KOPT-K1 (cell line): Measurements from ENCODE around the gene NAV2.

ENCODE experiments used
- H3K27ac ChIP-seq: fragments of 200-600 bp; sonication (generic); 2 replicates; pipeline ENCODE4 v1.5.1; 2016; ENCODE audit warnings: antibody characterized with exemption, mild to moderate bottlenecking, low read depth, low read length; ENCODE audit not compliant: poor library complexity, severe bottlenecking
- H3K36me3 ChIP-seq: fragments of 200-600 bp; sonication (generic); 2 replicates; pipeline ENCODE4 v1.5.1; 2017; ENCODE audit warnings: antibody characterized with exemption, mild to moderate bottlenecking, low read length, moderate library complexity; ENCODE audit not compliant: insufficient read depth
- H3K9me3 ChIP-seq: fragments of 200-600 bp; sonication (generic); 2 replicates; pipeline ENCODE4 v1.5.1; 2017; ENCODE audit warnings: antibody characterized with exemption, low read length, mild to moderate bottlenecking; ENCODE audit not compliant: insufficient read depth, poor library complexity, severe bottlenecking

The NAV2 gene

GRCh38 chr11:19788435-19788834 is 75.8 kb downstream of the NAV2 start:
- Histone ChIP-seq H3K36me3 (no peaks in the 10 kb centered on the region), H3K9me3 (no peaks in the 10 kb centered on the region), H3K27ac (no peak overlapping the region)

- no peaks in the 10 kb centered on the region for H3K36me3 ChIP-seq
- H3K27ac ChIP-seq, result no peak overlapping the region
- no peaks in the 10 kb centered on the region for H3K9me3 ChIP-seq
Observed at GRCh38 chr11:19789245-19789644, 76.6 kb downstream of the NAV2 start.

DNA sequence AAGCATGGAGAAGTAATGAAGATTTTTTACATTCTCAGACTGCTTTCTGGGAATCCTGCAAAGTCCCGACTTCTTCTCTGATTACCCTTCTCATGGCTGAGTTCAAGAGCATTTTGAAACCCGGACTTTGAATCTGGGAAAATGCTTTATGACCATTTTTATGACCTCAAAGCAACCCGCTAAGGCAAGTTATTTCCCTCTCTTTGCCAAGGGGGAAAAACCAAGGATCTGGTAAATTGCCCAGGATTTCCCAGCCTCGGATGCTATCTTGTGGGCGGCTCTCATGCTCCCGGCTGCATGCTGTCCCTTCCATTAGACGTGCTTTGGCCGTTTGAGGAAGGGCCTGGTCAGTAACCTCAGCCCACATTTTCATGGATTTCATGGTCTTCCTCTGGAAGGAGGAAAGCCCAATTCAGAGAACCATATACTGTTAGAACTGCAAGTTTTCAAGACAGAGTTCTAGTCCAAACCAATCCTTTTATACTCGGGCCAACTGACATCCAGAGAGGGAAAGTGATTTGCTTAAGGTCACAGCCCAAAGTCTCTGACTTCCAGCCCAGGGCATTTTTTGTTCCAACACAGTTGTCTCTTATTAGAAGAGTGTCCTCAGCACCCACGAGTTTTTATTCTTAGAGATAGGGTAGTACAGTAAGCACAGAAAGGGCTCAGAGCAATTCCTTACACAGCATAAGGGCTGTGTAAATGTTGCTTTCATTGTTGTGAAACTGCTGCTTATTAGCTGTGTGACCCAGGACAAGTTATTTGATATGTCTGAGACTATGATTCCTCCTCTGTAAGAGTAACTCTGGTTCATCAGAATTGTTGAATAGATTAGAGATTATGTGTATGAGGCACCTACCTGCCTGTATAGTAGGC is 77.4 kb downstream of the NAV2 start:
- Histone ChIP-seq H3K36me3 (no peaks in the 10 kb centered on the region), H3K27ac (no peak overlapping the region), H3K9me3 (no peaks in the 10 kb centered on the region)

GRCh38 chr11:19790831-19791552 is 78.4 kb downstream of the NAV2 start:
- Histone ChIP-seq H3K36me3 (no peaks in the 10 kb centered on the region), H3K27ac (no peak overlapping the region), H3K9me3 (no peaks in the 10 kb centered on the region)

- no peaks in the 10 kb centered on the region for H3K36me3 ChIP-seq
- H3K27ac ChIP-seq, result no peak overlapping the region
- H3K9me3 ChIP-seq, result no peaks in the 10 kb centered on the region
Observed at GRCh38 chr11:19792510-19792909, 79.9 kb downstream of the NAV2 start.

GRCh38 chr11:19793326-19793725 is 80.7 kb downstream of the NAV2 start:
- Histone ChIP-seq H3K9me3 (no peaks in the 10 kb centered on the region), H3K27ac (no peak overlapping the region), H3K36me3 (no peaks in the 10 kb centered on the region)

GRCh38 chr11:19794161-19794560 is 81.5 kb downstream of the NAV2 start:
- Histone ChIP-seq H3K9me3 (no peaks in the 10 kb centered on the region), H3K27ac (no peak overlapping the region), H3K36me3 (no peaks in the 10 kb centered on the region)

- no peaks in the 10 kb centered on the region for H3K9me3 ChIP-seq
- H3K36me3 ChIP-seq, result no peaks in the 10 kb centered on the region
- H3K27ac ChIP-seq, result no peak overlapping the region
Observed at GRCh38 chr11:19795082-19795481, 82.4 kb downstream of the NAV2 start.

DNA sequence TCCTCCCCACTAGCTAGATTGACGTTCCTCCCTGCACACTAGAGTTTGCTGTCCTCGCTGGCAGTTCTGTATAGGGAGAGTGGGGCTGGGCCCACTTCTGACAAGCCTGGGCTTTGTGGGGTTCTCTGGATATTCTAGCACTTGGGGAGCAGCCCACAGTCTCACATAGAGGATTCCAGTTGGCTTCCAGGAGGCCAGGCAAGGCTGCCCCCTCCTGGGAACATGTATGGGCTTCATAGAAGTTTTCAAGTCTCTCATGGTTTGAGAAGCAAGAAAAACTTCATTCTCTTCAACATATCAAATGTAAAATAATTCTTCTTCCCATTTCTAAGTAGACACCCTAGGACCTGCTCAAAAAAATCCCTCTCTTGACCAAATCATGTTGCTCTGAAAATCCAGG is 87.5 kb downstream of the NAV2 start:
- Histone ChIP-seq H3K36me3 (no peaks in the 10 kb centered on the region), H3K27ac (no peak overlapping the region), H3K9me3 (no peaks in the 10 kb centered on the region)

- no peaks in the 10 kb centered on the region for H3K36me3 ChIP-seq
- H3K9me3 ChIP-seq, result no peaks in the 10 kb centered on the region
- no peak overlapping the region for H3K27ac ChIP-seq
Observed at GRCh38 chr11:19800714-19801519, 88.3 kb downstream of the NAV2 start.

DNA sequence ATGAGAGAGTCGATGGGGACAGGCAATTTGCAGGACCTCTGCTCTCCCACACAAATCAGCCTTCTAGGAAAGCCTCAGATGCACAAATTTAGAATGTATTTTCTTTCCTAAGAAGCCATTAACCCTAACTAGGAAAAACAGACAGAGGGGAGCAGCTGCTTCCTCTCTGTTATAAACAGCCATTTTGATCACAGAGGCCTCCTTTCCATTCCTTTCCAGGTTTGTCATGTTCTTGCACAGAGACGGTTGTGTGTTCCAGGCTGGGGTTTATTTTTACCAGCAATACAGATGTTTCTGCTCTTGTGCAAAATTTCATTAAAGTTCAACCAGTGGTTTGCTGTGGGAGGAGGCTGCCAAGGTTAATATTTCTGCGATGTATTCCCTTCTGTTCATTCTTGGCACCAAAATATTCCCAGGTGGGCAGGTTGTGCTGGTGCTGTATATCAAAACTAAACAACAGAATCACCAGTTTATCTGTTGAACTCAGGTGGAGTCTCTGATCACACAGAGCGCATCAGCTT is 90.2 kb downstream of the NAV2 start:
- Histone ChIP-seq H3K9me3 (no peaks in the 10 kb centered on the region), H3K36me3 (no peaks in the 10 kb centered on the region), H3K27ac (no peak overlapping the region)

DNA sequence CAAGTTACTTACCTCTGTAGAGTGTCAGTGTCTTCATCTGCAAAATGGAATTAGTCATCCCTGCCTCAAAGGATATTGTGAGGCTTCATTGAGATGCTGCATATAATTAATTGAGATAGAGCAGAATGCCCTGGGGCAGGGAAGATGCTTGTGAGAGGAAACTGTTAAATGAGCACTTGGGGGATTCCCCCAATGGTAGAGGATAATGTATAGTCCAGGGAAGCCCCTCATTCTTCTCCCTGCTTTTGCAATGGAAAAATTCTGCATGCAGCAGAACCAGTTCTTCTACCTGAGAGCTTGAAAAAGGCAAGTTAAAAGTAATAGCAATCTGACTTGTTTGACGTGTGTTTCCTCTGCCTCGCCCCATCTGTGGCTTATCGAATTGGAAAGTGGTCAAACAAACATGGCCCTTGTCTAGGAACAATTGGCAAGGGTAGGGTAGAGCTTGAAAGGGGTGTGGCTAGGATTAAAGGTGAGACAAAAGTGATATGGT is 90.9 kb downstream of the NAV2 start:
- no peak overlapping the region for H3K27ac ChIP-seq
- H3K36me3 ChIP-seq, result no peaks in the 10 kb centered on the region
- no peaks in the 10 kb centered on the region for H3K9me3 ChIP-seq

DNA sequence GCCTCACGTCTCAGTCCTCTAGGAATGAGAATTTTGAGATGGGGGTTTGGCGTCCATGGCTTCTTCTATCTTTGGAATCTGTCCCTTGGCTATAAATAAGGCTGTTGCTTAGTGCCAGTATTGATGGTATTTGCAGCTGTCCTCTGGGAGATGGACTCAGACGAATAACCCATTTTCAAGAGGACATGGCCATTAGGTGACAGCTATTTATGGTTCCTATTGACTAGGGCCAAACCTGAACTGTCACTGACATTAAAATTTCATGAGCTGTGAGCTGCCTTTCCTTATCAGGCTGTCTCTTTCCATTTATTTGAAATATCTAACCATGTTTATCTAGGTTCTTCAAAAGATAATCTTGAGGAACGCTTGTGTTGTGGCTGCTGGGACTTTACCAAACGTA is 92.7 kb downstream of the NAV2 start:
- Histone ChIP-seq H3K27ac (no peak overlapping the region), H3K36me3 (no peaks in the 10 kb centered on the region), H3K9me3 (no peaks in the 10 kb centered on the region)

DNA sequence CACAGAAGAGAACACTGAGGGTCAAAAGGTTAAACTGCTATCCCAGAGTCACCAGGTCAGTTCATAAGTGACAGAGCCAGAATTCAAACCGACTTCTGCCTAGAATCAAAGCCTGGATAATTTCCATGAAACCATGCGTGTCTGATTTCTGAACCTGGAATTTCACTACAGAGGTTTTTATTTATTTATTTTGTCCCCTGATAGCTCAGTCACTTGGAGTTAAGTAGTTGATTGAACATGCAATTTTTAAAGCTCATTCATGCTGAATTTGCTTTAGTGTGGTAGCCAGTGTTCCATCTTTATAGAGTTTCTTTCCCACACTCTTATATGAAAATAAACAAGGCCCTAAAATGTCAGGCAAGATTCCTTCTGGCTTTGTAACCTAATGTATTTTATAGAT is 93.2 kb downstream of the NAV2 start:
- H3K9me3 ChIP-seq, result no peaks in the 10 kb centered on the region
- H3K27ac ChIP-seq, result no peak overlapping the region
- H3K36me3 ChIP-seq, result no peaks in the 10 kb centered on the region

DNA sequence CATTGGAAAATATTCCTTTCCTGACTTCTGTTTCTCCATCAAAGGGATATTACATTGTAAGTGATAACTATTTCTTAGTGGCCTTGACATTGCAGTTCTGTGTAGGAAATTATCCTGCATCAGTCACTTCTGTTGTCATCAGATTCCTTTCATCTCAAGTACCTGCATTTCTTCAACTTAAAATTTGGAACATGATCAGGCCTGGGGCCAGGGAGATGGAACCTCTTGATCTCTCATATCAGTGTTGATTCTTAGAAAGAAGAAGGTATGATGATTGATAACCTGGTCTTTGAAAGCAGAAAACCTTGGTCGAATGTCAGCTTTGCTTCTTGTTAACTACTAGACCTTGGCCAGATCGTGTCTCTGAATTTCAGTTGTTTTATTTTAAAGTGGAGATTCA is 93.6 kb downstream of the NAV2 start:
- H3K27ac ChIP-seq, result no peak overlapping the region
- H3K9me3 ChIP-seq, result no peaks in the 10 kb centered on the region
- H3K36me3 ChIP-seq, result no peaks in the 10 kb centered on the region
